ENCODE results near the gene DHX32. TPM values are rescaled to one million over a fixed set of nuclear protein-coding genes. Genes with fewer than 3 reads are reported as not detected.

The DHX32 gene
- total RNA-seq, 2 experiments from 2014 or later = 0.22 to 0.27 TPM

DNA sequence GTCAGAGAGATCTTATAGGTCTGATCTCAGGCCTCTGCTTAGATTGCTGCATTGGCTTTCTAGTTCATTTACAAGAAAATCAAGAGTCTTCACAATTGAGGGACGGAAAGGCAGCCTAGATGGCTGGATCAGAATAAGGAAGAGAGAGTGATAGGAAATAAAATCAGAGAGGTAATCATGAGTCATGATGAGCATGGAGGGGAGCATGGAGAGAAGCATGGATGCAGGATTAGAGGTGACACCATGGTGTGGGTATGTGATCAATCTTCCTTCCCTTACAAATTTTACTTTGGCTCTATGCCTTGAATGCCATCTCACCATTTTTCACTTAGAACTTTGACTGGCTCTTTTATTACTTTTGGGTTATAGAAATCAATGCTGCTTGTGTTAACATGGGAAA, 56.4 kb downstream of the DHX32 start:
- no peak for DNase-seq (ENCODE audit: low spot score)
- Histone ChIP-seq H4K20me1 (ENCODE audit: insufficient read depth, low read length) (peaks cover 23% of the 10 kb centered on the region; the same call in 1 of the 2 replicates), H3K4me1 (ENCODE audit: insufficient read depth, low read length, poor library complexity, severe bottlenecking) (peaks cover 32% of the 10 kb centered on the region), H3K27ac (ENCODE audit: low read depth, low read length, poor library complexity, severe bottlenecking) (no peak overlapping the region), H3K4me2 (ENCODE audit: low read length) (peak overlapping the region; percentile 87), H3K4me3 (ENCODE audit: low read depth, low read length, poor library complexity, severe bottlenecking) (peak overlapping the region; percentile 77), H3K9me3 (ENCODE audit: low read length) (no peaks in the 10 kb centered on the region), H3K79me2 (ENCODE audit: insufficient read depth, low read depth, low read length) (peaks cover 54% of the 10 kb centered on the region), H2AFZ (ENCODE audit: low read length) (no peak overlapping the region), H3K36me3 (ENCODE audit: insufficient read depth, low read length) (peaks cover 51% of the 10 kb centered on the region), H3K9me2 (ENCODE audit: insufficient read depth, low read length) (no peaks in the 10 kb centered on the region)
- intact Hi-C loops (cut with micrococcal nuclease; ENCODE audit: unreplicated experiment) = loop anchor here (5.0 kb wide), 1 partner anchor 72 kb away; no protein-coding TSS in a partner anchor
- TF ChIP-seq EZH2phosphoT487 (IDR thresholded peaks at IDR 0.05; ENCODE audit: borderline replicate concordance, low read depth, low read length) = no peak
- TF ChIP-seq, protein P1, sequence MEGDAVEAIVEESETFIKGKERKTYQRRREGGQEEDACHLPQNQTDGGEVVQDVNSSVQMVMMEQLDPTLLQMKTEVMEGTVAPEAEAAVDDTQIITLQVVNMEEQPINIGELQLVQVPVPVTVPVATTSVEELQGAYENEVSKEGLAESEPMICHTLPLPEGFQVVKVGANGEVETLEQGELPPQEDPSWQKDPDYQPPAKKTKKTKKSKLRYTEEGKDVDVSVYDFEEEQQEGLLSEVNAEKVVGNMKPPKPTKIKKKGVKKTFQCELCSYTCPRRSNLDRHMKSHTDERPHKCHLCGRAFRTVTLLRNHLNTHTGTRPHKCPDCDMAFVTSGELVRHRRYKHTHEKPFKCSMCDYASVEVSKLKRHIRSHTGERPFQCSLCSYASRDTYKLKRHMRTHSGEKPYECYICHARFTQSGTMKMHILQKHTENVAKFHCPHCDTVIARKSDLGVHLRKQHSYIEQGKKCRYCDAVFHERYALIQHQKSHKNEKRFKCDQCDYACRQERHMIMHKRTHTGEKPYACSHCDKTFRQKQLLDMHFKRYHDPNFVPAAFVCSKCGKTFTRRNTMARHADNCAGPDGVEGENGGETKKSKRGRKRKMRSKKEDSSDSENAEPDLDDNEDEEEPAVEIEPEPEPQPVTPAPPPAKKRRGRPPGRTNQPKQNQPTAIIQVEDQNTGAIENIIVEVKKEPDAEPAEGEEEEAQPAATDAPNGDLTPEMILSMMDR (conservative IDR thresholded peaks at IDR 0.05; ENCODE audit: low read length) = no peak
- ChIA-PET CTCF (ENCODE audit: unreplicated experiment) (no interaction called here), POLR2A (no interaction called here)
- no TSS peak for BruUV-seq (replicated peaks)

DNA sequence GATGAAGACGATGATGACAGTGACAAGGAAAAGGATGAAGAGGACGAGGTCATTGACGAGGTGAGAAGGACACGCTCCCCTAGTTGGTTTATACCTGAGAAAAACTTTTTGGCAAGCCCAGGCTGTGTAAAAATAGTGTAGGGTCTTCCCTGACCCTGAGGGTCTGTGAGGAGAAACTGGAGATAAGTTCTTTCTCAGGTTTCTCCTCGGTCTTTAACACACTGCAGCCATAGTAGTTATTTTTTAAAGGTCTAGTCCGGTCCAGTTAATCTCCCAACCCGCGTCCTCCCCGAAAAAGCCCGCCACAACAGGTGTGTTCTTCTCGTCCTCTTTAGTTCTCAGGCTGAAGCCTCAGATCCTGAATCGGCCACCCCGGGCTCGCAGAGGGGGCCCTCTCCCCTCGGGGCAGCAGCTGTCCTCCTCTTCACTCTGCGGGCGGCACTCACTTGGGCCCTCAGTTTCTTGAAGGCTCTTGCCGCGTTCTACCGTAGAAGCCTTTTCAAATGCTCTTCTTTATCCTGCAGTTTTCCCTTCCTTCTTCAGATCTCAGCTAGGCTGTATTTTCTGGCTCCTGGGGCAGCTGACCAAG, 57.3 kb downstream of the DHX32 start:
- no peak for TF ChIP-seq EZH2phosphoT487 (IDR thresholded peaks at IDR 0.05; ENCODE audit: borderline replicate concordance, low read depth, low read length)
- TF ChIP-seq, protein P1 (conservative IDR thresholded peaks at IDR 0.05; ENCODE audit: low read length) = no peak
- Histone ChIP-seq H3K79me2 (ENCODE audit: insufficient read depth, low read depth, low read length) (peaks cover 54% of the 10 kb centered on the region), H2AFZ (ENCODE audit: low read length) (peak overlapping the region; percentile 59; the same call in 1 of the 2 replicates), H4K20me1 (ENCODE audit: insufficient read depth, low read length) (peaks cover 23% of the 10 kb centered on the region; the same call in 1 of the 2 replicates), H3K4me2 (ENCODE audit: low read length) (peak overlapping the region; percentile 87), H3K9me3 (ENCODE audit: low read length) (no peaks in the 10 kb centered on the region), H3K4me3 (ENCODE audit: low read depth, low read length, poor library complexity, severe bottlenecking) (peak overlapping the region; percentile 77), H3K9me2 (ENCODE audit: insufficient read depth, low read length) (no peaks in the 10 kb centered on the region), H3K36me3 (ENCODE audit: insufficient read depth, low read length) (peaks cover 41% of the 10 kb centered on the region), H3K27ac (ENCODE audit: low read depth, low read length, poor library complexity, severe bottlenecking) (peak overlapping the region; percentile 53), H3K4me1 (ENCODE audit: insufficient read depth, low read length, poor library complexity, severe bottlenecking) (peaks cover 32% of the 10 kb centered on the region)
- intact Hi-C loops (cut with micrococcal nuclease; ENCODE audit: unreplicated experiment) = loop anchor here (1.0 to 5.0 kb wide), 2 partner anchors 71 to 103 kb away; no protein-coding TSS in a partner anchor
- peak; percentile 23 for DNase-seq (ENCODE audit: low spot score)
- ChIA-PET CTCF (ENCODE audit: unreplicated experiment) (no interaction called here), POLR2A (interaction anchor here (0.6 to 1.7 kb wide), 7 partner anchors 8 to 1935 kb away, joined by 3 to 10 read pairs (median 5); partner anchors contain the start of gene EDRF1)
- TSS peak; percentile 82 for BruUV-seq (replicated peaks)

Data from OCI-LY7 (cell line).